Neutrophil (primary cell): ENCODE measurements around the gene MRPL1.
A peak's percentile ranks its signal among the peaks of the same experiment; 100 is the strongest.

Source experiments
- H3K27ac ChIP-seq: fragments of 200-600 bp; sonication (generic); 2 replicates; pipeline ENCODE4 v1.5.1; 2016; ENCODE audit warnings: mild to moderate bottlenecking, moderate library complexity
- H3K27me3 ChIP-seq: fragments of 200-600 bp; sonication (generic); 2 replicates; pipeline ENCODE4 v1.6.0; 2016; ENCODE audit warnings: mild to moderate bottlenecking
- H3K36me3 ChIP-seq: fragments of 200-600 bp; sonication (generic); 2 replicates; pipeline ENCODE4 v1.5.1; 2017
- H3K4me1 ChIP-seq, 2 experiments: fragments of 200-600 bp in 1 of 2; sonication (generic) in 1 of 2; 1 replicate in 1 of 2; 2 replicates in 1 of 2; pipeline versions ENCODE4 v1.5.1 to v1.6.1; 2013 to 2016; ENCODE audit warnings: low read depth in 1 of 2, low read length in 1 of 2, mild to moderate bottlenecking in 1 of 2, moderate library complexity in 1 of 2; ENCODE audit not compliant: control insufficient read depth in 1 of 2, insufficient read depth in 1 of 2
- H3K4me3 ChIP-seq, 2 experiments: fragments of 200-600 bp in 1 of 2; sonication (generic) in 1 of 2; 1 replicate in 1 of 2; 2 replicates in 1 of 2; pipeline ENCODE4 v1.5.1; 2013 to 2016; ENCODE audit warnings: low read depth in 1 of 2, low read length in 1 of 2, mild to moderate bottlenecking in 1 of 2, moderate library complexity in 1 of 2
- H3K9me3 ChIP-seq: fragments of 200-600 bp; sonication (generic); 2 replicates; pipeline ENCODE4 v1.5.1; 2016
- TF ChIP-seq, protein P1 (sequence below): fragments of 200-600 bp; sonication (generic); IDR thresholded peaks from 2 replicates; pipeline ENCODE4 v1.5.1; 2016; ENCODE audit warnings: antibody characterized with exemption

MRPL1 gene

DNA sequence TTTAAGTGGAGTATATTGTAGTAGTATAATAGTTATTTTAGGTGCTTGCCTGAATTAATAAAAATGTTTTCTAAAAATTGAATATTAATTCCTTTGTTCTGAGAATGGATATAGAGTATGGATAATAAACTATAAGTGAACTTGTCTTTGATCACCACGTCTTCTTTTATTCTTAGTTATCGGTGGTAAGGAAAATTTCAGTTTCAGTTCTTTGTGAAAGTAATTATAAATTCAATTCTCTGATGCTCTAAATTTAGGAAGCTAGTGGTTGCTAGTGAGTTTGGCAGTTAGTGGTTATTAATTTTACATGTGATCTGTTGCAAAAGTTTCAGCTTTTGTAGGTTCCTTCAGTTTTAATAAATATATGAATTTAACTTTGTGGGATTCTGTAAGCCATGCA lies 30.8 kb downstream of the MRPL1 start:
- H3K36me3 ChIP-seq, result no peaks in the 10 kb centered on the region
- no peak overlapping the region for H3K27ac ChIP-seq
- no peaks in the 10 kb centered on the region for H3K27me3 ChIP-seq
- H3K9me3 ChIP-seq, result no peaks in the 10 kb centered on the region
- H3K4me3 ChIP-seq, result no peak overlapping the region
- no peaks in the 10 kb centered on the region for H3K4me1 ChIP-seq
- TF ChIP-seq, protein P1, sequence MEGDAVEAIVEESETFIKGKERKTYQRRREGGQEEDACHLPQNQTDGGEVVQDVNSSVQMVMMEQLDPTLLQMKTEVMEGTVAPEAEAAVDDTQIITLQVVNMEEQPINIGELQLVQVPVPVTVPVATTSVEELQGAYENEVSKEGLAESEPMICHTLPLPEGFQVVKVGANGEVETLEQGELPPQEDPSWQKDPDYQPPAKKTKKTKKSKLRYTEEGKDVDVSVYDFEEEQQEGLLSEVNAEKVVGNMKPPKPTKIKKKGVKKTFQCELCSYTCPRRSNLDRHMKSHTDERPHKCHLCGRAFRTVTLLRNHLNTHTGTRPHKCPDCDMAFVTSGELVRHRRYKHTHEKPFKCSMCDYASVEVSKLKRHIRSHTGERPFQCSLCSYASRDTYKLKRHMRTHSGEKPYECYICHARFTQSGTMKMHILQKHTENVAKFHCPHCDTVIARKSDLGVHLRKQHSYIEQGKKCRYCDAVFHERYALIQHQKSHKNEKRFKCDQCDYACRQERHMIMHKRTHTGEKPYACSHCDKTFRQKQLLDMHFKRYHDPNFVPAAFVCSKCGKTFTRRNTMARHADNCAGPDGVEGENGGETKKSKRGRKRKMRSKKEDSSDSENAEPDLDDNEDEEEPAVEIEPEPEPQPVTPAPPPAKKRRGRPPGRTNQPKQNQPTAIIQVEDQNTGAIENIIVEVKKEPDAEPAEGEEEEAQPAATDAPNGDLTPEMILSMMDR, result no peak

DNA sequence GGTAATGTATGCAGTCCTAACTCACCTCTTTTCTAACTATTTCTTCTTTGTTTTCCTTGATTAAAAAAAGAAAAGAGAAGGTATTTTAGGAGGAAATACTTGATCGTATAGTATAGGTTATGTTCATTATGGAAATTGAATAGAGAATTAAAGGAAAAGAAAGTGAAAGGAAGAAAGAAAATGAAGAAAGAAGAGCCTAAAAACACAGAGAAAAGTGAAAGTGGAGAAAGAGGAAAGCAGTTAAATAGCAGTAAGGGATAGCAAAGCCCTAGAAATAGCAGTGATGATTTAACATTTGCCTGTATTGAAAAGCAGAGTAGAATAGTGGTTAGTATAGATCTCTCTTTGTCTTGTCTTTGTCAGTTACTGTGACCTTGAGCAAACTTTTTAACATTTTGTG lies 37.0 kb downstream of the MRPL1 start:
- no peaks in the 10 kb centered on the region for H3K27me3 ChIP-seq
- no peaks in the 10 kb centered on the region for H3K9me3 ChIP-seq
- H3K36me3 ChIP-seq, result no peaks in the 10 kb centered on the region
- H3K4me3 ChIP-seq, result no peak overlapping the region
- no peak overlapping the region for H3K27ac ChIP-seq
- TF ChIP-seq, protein P1, result no peak
- H3K4me1 ChIP-seq, result no peaks in the 10 kb centered on the region

DNA sequence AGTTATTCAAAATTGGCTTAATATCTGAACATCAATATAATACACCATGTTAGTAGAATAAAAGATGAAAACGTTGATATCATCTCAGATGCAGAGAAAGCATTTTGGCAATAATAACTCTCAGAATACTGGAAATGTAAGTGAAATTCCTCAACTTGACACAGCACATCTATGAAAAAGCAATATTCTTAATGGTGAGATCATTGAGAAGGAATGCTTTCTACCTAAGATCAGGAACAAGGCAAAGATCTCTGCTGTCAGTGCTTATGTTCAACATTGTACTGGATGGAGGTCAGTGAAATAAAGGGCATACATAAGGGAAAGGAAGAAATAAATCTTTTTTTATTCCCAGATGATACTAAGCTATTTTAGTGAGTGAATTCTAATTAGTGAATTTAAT lies 40.6 kb downstream of the MRPL1 start:
- Histone ChIP-seq H3K36me3 (no peaks in the 10 kb centered on the region), H3K4me3 (no peak overlapping the region), H3K27me3 (no peaks in the 10 kb centered on the region), H3K4me1 (no peaks in the 10 kb centered on the region), H3K9me3 (no peaks in the 10 kb centered on the region), H3K27ac (no peak overlapping the region)
- TF ChIP-seq, protein P1, result no peak

DNA sequence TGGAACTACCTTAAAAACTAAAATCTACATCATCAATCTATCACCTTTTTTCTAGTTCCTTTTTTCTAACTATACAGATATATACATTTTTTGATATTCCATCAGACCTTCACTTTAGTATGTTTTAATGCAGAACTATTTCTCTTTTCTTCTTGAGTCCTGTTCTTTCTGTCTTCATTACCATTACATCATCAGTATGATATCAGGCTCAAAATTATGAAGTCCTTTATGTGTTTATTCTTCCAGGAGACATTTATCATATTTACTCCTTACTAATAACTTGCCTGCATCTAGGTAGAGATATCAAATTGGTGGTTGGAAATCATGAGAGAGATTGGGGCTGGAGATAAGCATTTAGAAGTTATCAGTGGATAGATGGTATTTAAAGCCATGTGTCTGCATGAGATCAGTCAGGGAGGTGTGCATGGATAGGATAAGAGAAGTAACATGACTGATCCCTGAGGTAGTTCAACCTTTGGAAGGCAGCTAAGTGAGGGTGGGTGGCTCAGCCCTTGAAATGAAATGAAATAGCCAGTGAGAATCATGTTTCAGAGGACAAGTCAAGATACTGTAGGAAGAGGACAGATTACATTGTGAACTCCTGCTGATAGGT lies 43.1 kb downstream of the MRPL1 start:
- Histone ChIP-seq H3K27me3 (no peaks in the 10 kb centered on the region), H3K9me3 (no peaks in the 10 kb centered on the region), H3K4me3 (no peak overlapping the region), H3K36me3 (no peaks in the 10 kb centered on the region), H3K27ac (no peak overlapping the region), H3K4me1 (peaks cover 0 to 4% of the 10 kb centered on the region in 2 experiments)
- TF ChIP-seq, protein P1, result no peak

DNA sequence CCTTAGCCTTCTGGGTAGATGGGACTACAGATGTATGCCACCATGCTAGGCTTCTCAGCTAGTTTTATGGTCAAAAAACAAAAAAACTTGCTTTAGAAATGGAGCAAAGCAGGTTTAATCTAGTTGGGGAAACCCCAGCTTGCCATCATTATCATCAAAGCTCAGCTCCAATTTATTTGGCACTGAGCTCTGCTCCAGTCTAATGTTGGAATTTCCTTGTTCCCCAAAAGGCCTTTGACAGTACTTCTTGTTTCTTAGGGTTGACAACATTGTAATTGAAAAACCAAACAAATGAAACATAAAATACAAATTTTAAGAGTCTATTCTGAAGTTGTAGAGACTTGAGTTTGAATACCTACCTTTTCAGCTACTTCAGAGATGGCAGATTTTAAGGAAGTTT lies 48.0 kb downstream of the MRPL1 start:
- Histone ChIP-seq H3K27ac (peak overlapping the region; percentile 35), H3K36me3 (no peaks in the 10 kb centered on the region), H3K4me3 (no peak overlapping the region), H3K9me3 (no peaks in the 10 kb centered on the region), H3K4me1 (peaks cover 4 to 33% of the 10 kb centered on the region in 2 experiments), H3K27me3 (no peaks in the 10 kb centered on the region)
- TF ChIP-seq, protein P1, result no peak

DNA sequence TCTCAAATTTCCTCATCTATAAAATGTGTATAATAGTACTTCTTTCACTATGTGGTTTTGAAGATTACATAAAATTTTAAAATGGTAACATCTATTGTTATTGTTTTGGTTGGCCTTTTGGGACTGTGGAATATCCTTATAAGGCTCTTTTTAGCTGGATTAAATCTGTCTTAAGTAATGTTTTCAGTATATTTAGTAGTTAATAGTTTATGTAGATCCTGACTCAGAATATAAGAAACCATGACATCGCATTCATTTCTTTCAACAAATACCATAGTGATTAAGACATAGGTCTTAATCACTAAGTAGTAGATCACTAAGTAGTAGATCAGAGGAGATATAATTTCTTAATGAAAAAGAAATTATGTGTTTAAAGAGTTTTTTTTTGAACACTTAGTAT lies 48.5 kb downstream of the MRPL1 start:
- TF ChIP-seq, protein P1, result no peak
- Histone ChIP-seq H3K9me3 (no peaks in the 10 kb centered on the region), H3K4me1 (peaks cover 4 to 33% of the 10 kb centered on the region in 2 experiments), H3K27me3 (no peaks in the 10 kb centered on the region), H3K36me3 (no peaks in the 10 kb centered on the region), H3K4me3 (no peak overlapping the region), H3K27ac (peak overlapping the region; percentile 35)
